Germinal center (tissue), 1 donor: Measurements from ENCODE around the gene DNAL4.

Source experiments
- DNase-seq: peaks from one replicate; pipeline ENCODE4 v3.0.0; 2012; ENCODE audit warnings: mixed read lengths, low spot score

The DNAL4 gene

DNA sequence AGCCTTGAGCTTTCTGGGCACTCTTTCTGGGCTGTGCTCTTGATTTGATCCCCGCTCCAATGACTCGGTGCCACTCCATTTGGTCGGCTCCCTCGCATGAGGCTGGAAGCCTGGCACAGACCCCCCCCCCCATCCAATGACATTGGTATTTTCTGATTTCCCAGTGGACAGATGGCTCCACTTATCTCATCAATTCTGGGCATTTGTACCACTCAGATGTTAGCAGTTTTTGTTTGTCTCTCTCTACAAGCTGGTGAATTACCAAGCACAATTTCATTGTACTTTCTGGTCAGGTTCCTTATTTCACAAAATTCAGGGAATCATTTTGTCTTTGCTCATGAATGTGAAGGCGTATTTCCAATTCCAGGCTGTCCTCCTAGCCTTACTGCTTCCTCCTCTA is 9.1 kb downstream of the DNAL4 start:
- DNase-seq, result no peak

DNA sequence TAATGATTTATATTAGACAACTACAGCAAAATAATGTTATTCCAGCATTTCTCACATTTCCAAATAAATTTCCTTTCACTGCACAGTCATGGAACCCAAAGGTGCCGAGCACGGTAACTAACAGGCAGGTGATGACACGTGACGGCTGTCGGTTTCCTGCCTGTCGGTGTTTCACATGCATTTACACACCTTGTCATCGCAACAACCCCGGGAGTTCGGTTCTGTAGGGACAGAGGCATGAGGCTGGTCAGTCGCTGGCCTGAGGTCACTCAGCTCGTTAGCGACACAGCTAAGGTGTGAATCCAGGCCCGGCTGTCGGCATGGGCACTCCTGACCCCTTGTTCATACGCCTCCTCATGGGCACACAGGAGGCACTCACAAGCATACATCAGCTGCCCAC is 9.9 kb downstream of the DNAL4 start:
- no peak for DNase-seq

GRCh38 chr22:38783095-38783615 is 10.8 kb downstream of the DNAL4 start:
- DNase-seq, result no peak

GRCh38 chr22:38782402-38783094 is 11.4 kb downstream of the DNAL4 start:
- DNase-seq, result no peak

DNA sequence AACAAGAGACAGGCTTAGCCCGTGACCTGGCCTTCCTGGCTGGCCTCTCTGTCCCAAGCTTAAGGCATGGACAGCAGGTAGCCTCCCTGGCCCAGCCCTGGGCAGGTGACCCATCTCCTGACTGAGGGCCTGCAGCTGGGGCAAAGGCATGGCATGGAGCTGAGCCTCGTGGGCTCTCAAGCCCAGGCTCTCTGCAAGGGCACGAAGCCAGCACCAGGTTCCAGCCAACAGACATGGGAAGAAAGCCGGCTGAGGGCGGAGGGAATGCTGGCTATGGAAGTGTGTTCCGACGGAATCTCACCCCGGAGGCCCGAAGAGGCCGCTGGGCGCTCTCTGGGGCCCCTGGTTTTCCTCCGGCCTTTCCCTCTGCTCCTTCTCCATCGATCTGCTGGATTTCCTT is 12.9 kb downstream of the DNAL4 start:
- DNase-seq, result no peak

- no peak for DNase-seq
Observed at GRCh38 chr22:38777087-38777671, 16.8 kb downstream of the DNAL4 start.

- no peak for DNase-seq
Observed at GRCh38 chr22:38776086-38776485, 17.9 kb downstream of the DNAL4 start.

DNA sequence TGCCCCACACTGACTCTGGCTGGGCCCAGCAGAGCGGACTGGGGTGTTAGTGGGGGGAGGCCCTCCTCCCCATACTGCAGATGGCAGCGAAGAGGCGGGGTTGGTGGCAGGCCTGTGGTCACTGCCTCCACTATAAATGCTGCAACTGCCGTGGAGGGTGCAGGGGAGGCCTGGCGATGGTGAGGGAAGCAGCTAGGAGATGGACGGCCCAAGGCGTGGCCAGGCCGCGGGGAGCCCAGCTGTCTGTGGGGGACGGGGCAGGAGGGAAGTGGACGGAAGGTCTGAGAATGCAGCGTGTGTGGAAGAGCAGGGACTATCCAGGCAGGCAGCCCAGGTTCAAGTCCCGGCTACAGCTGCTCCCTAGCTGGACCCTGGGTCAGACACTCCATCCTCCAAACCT is 18.3 kb downstream of the DNAL4 start:
- DNase-seq, result no peak

DNA sequence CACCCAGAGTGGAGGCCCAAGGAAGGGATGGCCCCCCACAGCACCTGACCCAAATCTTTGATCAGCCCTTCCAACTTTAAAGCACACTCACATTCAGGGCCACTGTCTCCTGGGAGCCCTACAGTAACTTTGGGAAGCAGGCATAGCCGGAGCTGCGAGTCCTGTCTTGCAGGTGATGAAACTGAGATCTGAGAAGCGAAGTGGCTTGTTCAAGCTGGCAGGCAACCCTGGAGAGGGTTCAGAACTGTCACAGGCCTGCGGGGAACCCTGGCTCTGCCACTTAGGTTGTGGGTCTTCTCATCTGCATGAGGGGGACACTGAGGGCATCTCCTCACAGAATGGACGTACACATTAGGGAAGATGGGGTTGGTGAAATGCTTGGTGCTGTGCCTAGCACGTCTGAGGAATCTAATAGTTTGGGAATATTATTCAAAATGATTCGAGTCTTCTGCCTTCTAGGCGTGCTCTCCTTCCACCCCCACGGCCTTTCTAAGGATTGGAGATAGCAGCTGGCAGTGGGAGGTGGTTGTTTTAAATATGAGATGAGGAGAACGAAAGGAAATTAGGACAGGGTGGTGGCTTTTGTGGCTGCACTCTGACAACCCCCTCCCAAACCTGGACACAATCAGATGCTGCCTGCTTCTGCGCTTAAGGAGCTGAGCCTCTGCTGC is 19.3 kb downstream of the DNAL4 start:
- DNase-seq, result no peak

DNA sequence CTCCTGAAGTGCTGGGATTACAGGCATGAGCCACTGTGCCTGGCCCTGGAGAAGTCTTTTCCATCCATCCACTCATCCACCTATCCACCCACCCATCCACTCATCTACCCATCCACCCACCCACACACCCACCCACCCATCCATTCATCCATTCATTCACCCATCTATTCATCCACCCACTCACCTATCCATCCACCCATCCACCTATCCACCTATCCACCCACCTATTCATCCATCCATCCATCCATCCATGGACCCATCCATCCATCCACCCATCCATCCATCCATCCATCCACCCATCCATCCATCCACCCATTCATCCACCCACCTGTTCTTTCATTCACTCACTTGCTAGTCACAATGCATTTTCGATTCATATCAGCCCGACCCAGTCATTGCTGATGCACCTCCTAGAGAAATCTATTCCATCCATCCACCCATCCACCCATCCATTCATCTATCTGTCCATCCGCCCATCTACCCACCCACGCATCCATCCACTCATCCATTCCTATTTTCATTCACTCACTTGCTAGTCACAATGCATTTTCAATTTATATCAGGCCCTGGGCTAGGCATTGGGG is 20.5 kb downstream of the DNAL4 start:
- DNase-seq, result no peak

GRCh38 chr22:38772623-38772873 is 21.4 kb downstream of the DNAL4 start:
- DNase-seq, result no peak

GRCh38 chr22:38770257-38770949 is 23.5 kb downstream of the DNAL4 start:
- DNase-seq, result no peak

DNA sequence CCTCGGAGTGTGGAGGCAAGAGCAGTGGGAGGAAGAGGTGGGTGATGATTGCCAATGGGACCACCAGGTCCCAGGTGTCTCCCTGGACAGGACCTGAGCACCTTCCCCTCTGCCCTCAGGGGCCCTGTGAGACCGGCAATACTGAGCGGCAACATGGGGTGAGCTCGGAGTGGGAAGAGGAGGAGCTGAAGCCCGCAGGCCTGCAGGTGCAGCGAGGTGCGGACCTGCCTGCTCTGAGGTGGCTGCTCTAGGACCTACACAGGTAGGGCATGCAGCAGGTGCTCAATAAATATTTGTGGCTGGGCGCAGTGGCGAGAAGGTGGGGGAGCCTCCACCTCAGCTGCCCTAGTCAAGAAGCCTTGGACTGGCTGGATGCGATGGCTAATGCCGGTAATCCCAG is 25.9 kb downstream of the DNAL4 start:
- no peak for DNase-seq

DNA sequence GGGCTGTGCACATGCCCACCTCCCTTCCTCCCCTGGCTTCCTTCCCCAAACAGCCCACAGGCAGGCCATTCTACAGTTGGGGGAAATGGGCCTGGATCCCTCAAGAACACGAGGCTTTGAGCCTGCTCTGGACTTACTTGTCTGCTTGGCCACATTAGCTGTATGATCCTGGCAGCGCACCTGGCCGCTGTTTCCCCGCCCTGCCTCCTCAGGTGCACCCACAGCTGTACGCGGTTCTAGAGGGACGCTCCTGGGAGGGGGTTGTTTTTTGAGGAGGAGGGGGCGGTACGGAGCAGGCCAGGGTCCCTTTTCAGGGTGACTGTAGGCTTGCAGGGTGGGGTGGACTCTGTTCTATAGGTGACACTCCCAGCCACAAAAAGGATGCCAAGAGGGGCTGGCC is 26.6 kb downstream of the DNAL4 start:
- no peak for DNase-seq

- peak; percentile 42 for DNase-seq
Observed at GRCh38 chr22:38766076-38766777, 27.7 kb downstream of the DNAL4 start.

DNA sequence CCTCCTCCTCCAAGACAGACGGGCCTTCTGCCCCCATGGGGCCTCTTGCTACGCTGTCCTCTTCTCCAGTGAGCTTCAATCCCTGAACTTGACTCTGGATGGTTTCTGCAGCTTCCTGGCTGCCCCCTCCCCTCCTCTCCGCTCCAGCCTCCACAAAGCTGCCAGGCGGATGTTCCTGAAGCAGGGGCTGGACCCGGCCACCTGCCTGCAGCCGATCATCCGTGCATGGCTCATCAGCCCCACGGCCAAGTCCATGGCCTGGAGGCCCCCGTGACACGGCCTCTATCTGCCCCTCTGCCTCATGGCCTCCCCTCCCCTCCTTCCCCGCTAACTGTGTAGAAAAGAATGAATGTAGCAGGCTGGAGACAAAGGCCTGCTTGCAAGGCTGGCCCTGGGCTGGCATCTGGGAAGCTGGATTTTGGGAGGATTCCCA is 31.4 kb downstream of the DNAL4 start:
- no peak for DNase-seq

DNA sequence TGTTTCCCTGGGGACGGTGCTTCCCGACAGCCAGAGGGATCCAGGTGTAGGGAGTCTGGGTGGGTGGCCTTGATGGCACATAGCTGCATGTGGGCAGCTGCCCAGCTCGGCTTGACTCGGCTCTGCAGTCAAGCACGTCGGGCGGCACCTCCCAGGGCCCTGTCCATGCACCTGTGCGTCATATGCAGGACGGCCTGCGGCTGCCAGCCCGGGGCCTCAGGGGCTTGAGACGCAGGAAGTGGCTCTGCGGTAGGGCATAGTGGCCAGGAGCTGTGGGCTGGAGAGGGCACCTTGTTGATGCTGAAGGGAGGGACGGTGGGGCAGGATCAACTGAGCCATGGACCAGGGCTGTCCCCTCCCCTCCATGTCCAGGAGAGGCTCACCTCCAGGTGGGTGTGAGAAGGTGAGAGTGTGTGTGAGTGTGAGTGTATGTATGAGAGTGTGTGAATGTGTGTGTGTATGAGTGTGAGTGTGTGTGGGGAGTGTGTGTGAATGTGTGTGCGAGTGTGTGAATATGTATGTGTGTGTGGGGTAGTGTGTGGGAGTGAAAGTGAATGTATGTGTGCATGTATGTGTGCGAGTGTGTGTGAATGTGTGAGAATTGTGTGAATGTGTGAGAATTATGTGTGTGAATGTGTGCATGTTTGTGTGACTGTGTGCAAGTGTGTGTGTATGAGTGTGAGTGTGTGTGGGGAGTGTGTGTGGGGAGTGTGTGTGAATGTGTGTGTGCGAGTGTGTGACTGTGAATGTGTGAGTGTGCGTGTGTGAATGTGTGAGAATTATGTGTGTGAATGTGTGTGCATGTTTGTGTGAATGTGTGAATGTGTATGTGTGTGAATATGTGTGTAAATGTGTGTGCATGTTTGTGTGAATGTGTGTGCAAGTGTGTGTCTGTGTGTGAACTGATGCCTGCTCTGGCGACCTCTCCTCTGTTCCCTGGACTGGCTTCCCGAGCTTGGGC is 32.5 kb downstream of the DNAL4 start:
- DNase-seq, result no peak

DNA sequence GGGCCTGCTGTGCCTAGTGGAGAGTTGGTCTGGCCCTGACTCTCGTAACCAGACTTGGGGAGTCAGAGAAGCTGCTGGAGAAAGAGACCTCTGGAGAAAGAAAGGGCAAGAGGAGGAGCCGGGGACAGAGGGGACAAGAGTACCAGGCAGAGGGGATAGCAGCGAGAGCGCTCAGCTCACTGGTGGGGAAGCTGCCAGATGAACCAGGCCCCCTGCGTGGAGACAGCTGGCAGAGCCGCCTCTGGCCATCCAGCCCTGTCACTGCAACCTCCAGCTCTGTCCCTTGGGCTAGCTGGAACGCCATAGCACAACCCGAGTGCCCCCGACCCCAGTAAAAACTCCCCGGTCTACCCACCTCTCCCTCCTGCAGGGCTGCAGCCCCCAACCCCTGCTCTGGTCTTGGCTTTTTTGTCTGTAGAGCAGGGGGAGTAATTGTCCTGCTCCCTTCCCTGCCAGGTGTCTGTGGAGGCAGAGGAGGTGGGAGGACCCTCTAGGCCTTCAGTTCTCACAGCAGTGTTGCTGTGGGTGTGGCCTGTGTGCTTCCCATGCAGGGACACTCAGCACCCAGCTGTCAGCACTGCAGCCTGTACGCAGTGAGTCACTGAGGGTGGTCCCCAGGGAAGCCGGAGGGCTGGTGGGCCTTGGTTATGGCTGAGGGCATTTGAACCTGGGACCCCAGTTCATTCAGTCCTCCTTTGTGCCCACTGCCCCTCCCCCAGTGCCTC is 33.3 kb downstream of the DNAL4 start:
- no peak for DNase-seq

GRCh38 chr22:38759005-38759404 is 34.9 kb downstream of the DNAL4 start:
- DNase-seq, result no peak

- no peak for DNase-seq
Observed at GRCh38 chr22:38758276-38758945, 35.5 kb downstream of the DNAL4 start.
